B cell (primary cell): Measurements from ENCODE around the gene UTP4. TPM values are rescaled to one million over a fixed set of nuclear protein-coding genes. Genes with fewer than 3 reads are reported as not detected.

Experiments used
- ATAC-seq: fragments of 200-7000 bp; cut with Tn5 transposase; one replicate; pipeline ENCODE4 v1.10.0; 2021; ENCODE audit warnings: low read depth, mild to moderate bottlenecking, moderate number of reproducible peaks, moderate library complexity
- CTCF ChIA-PET: fragments of 350-600 bp; sonication (Branson Sonifier 250); formaldehyde crosslinking; loops from one replicate; lab custom pipeline; 2021; ENCODE audit warnings: antibody characterized with exemption, inconsistent platforms; lab: Charles Lee
- POLR2A ChIA-PET: fragments of 350-600 bp; sonication (Branson Sonifier 250); formaldehyde crosslinking; loops from one replicate; lab custom pipeline; 2021; ENCODE audit warnings: antibody characterized with exemption; lab: Charles Lee
- DNase-seq: peaks from one replicate; pipeline ENCODE4 v3.0.0; 2013
- H2AFZ ChIP-seq: 2 replicates; pipeline ENCODE4 v1.6.1; 2012; ENCODE audit warnings: mild to moderate bottlenecking, low read depth, low read length; ENCODE audit not compliant: insufficient read depth, poor library complexity, severe bottlenecking
- H3K27ac ChIP-seq, 2 donors: 1 replicate in 1 of 2; 2 replicates in 1 of 2; pipeline ENCODE4 v1.5.1; 2012 to 2013; ENCODE audit warnings: low read length in 2 of 2, mild to moderate bottlenecking in 2 of 2, moderate library complexity in 1 of 2
- H3K27me3 ChIP-seq, 4 experiments: fragments of 200-600 bp in 1 of 4; sonication (generic) in 1 of 4; replicated peaks in 1 of 4; 1 replicate in 2 of 4; 2 replicates in 2 of 4; pipeline versions ENCODE4 v1.6.1 to v1.7.0; 2013 to 2016; ENCODE audit warnings: low read length in 3 of 4, mild to moderate bottlenecking in 2 of 4, mixed read lengths in 1 of 4, moderate library complexity in 1 of 4; ENCODE audit not compliant: insufficient read depth in 4 of 4, control insufficient read depth in 3 of 4; ENCODE audit errors: control extremely low read depth in 1 of 4
- H3K36me3 ChIP-seq, 2 experiments: replicated peaks in 1 of 2; 1 replicate in 1 of 2; 2 replicates in 1 of 2; pipeline versions ENCODE4 v1.6.1 to v1.7.1; 2013; ENCODE audit warnings: low read length in 1 of 2; ENCODE audit not compliant: insufficient read depth in 2 of 2, control insufficient read depth in 1 of 2; ENCODE audit errors: control extremely low read depth in 1 of 2, extremely low read depth in 1 of 2
- H3K4me1 ChIP-seq, 2 donors: fragments of 200-600 bp in 1 of 2; sonication (generic) in 1 of 2; 1 replicate in 1 of 2; 2 replicates in 1 of 2; pipeline versions ENCODE4 v1.5.1 to v1.6.1; 2013 to 2017; ENCODE audit warnings: low read length in 2 of 2; ENCODE audit not compliant: control insufficient read depth in 2 of 2, insufficient read depth in 2 of 2
- H3K4me2 ChIP-seq: replicated peaks from 2 replicates; pipeline ENCODE3; 2012; ENCODE audit warnings: mild to moderate bottlenecking, low read depth, low read length; ENCODE audit not compliant: poor library complexity, severe bottlenecking
- H3K4me3 ChIP-seq, 5 experiments: fragments of 200-600 bp in 1 of 5; sonication (generic) in 1 of 5; 1 replicate in 3 of 5; 2 replicates in 2 of 5; pipeline versions ENCODE4 v1.5.1 to v1.7.0; 2011 to 2016; ENCODE audit warnings: low read length in 4 of 5, mild to moderate bottlenecking in 4 of 5, low read depth in 2 of 5, control low read depth in 1 of 5, moderate library complexity in 1 of 5; ENCODE audit not compliant: insufficient read depth in 1 of 5; ENCODE audit errors: control extremely low read depth in 1 of 5, extremely low read depth in 1 of 5
- H3K79me2 ChIP-seq: fragments of 200-600 bp; sonication (generic); one replicate; pipeline ENCODE4 v1.6.0; 2016; ENCODE audit warnings: low read length; ENCODE audit not compliant: control insufficient read depth, insufficient read depth
- H3K9ac ChIP-seq: fragments of 200-600 bp; sonication (generic); 2 replicates; pipeline ENCODE4 v1.6.1; 2017; ENCODE audit warnings: mild to moderate bottlenecking, low read length, moderate library complexity
- H3K9me3 ChIP-seq, 3 donors: one replicate each; pipeline versions ENCODE4 v1.6.1 to v1.7.1; 2013; ENCODE audit warnings: low read length in 2 of 3; ENCODE audit not compliant: control insufficient read depth in 2 of 3, insufficient read depth in 1 of 3; ENCODE audit errors: control extremely low read depth in 1 of 3
- H4K20me1 ChIP-seq: 2 replicates; pipeline ENCODE4 v1.6.0; 2012; ENCODE audit warnings: mild to moderate bottlenecking, low read length; ENCODE audit not compliant: insufficient read depth, control insufficient read depth, poor library complexity, severe bottlenecking
- H3K27ac Mint-ChIP-seq: one replicate; pipeline ENCODE4 v1.8.0; 2021; ENCODE audit warnings: mixed read lengths
- H3K27me3 Mint-ChIP-seq: one replicate; pipeline ENCODE4 v1.8.0; 2021; ENCODE audit warnings: mixed read lengths
- H3K4me1 Mint-ChIP-seq: one replicate; pipeline ENCODE4 v1.8.0; 2021; ENCODE audit warnings: mixed read lengths
- H3K4me3 Mint-ChIP-seq: one replicate; pipeline ENCODE4 v1.8.0; 2021; ENCODE audit warnings: mixed read lengths
- H3K9me3 Mint-ChIP-seq: one replicate; pipeline ENCODE4 v1.8.0; 2022; ENCODE audit warnings: mixed read lengths; ENCODE audit not compliant: insufficient read depth
- CTCF ChIP-seq: fragments of 200-600 bp; IDR thresholded peaks from one replicate; pipeline ENCODE4 v1.8.0; 2022; ENCODE audit warnings: antibody characterized with exemption, mild to moderate bottlenecking
- EZH2 ChIP-seq: IDR thresholded peaks from 2 replicates; pipeline ENCODE4 v1.6.1; 2012; ENCODE audit warnings: borderline replicate concordance, low read depth, mild to moderate bottlenecking, moderate library complexity, low read length; ENCODE audit not compliant: insufficient read depth, poor library complexity, severe bottlenecking
- WGBS: methylation state at CpG from one replicate; pipeline ENCODE4 v1.1.5; 2013; ENCODE audit warnings: missing lambda C conversion rate; ENCODE audit not compliant: insufficient coverage; 5-methylcytosine and 5-hydroxymethylcytosine counted together
- intact Hi-C: fragments of 100-400 bp; cut with micrococcal nuclease; formaldehyde crosslinking; loops from one replicate; pipeline ENCODE4 v1.10.0; 2022
- polyA plus RNA-seq: library from polyadenylated mRNA; depleted of rRNA; stranded (reverse); fragments of >200 nt; gene quantifications from 2 replicates; pipeline ENCODE4 v1.2.3, GENCODE V29; 2012
- total RNA-seq, 2 donors: library from RNA; stranded (reverse); fragments of 120-200 nt in 1 of 2; gene quantifications; 1 replicate in 1 of 2; 2 replicates in 1 of 2; pipeline versions ENCODE4 v1.2.3 to v1.2.4, GENCODE V29; 2013 to 2022

UTP4 gene
- total and polyA plus RNA-seq, 2 donors (not counting 1 experiment from before 2014, with no cell fraction given) = 24.3 to 30.1 TPM

GRCh38 chr16:69201291-69201690 is 68.8 kb downstream of the UTP4 start:
- WGBS = no CpG with 5 or more reads among the region's 2 CpGs
- Histone ChIP-seq H3K27me3 (no peaks in the 10 kb centered on the region), H2AFZ (no peak overlapping the region), H4K20me1 (peaks cover 5% of the 10 kb centered on the region), H3K36me3 (no peaks in the 10 kb centered on the region), H3K9ac (no peak overlapping the region), H3K27ac (no peak overlapping the region), H3K9me3 (no peaks in the 10 kb centered on the region), H3K4me2 (no peak overlapping the region), H3K79me2 (peaks cover 11% of the 10 kb centered on the region), H3K4me1 (peaks cover 0 to 2% of the 10 kb centered on the region in 2 donors), H3K4me3 (no peak overlapping the region)
- Mint-ChIP-seq H3K27me3 (no peaks in the 10 kb centered on the region), H3K27ac (no peak overlapping the region), H3K9me3 (no peaks in the 10 kb centered on the region), H3K4me3 (no peak overlapping the region), H3K4me1 (peaks cover 12% of the 10 kb centered on the region)
- CTCF ChIA-PET = interaction anchor here (0.6 kb wide), 1 partner anchor 84 kb away, joined by 3 read pairs; no protein-coding TSS in a partner anchor
- no peak for TF ChIP-seq EZH2
- no peak for TF ChIP-seq CTCF
- ATAC-seq (no peak), DNase-seq (no peak)
- intact Hi-C loops = no loop called here
- POLR2A ChIA-PET = no interaction called here

- no peak overlapping the region for H3K27ac ChIP-seq
- no peak overlapping the region for H2AFZ ChIP-seq
- H3K4me3 ChIP-seq = no peak overlapping the region
- peaks cover 12% of the 10 kb centered on the region for H3K4me1 Mint-ChIP-seq
- no peaks in the 10 kb centered on the region for H3K9me3 Mint-ChIP-seq
- H3K79me2 ChIP-seq = peaks cover 11% of the 10 kb centered on the region
- H3K27me3 Mint-ChIP-seq = no peaks in the 10 kb centered on the region
- H3K27me3 ChIP-seq = no peaks in the 10 kb centered on the region
- no peak overlapping the region for H3K9ac ChIP-seq
- H3K27ac Mint-ChIP-seq = no peak overlapping the region
- ChIA-PET POLR2A (no interaction called here), CTCF (no interaction called here)
- no peak overlapping the region for H3K4me3 Mint-ChIP-seq
- peaks cover 5% of the 10 kb centered on the region for H4K20me1 ChIP-seq
- intact Hi-C loops = no loop called here
- no peak for DNase-seq
- WGBS = 100% methylated on average over 1 of the region's 2 CpGs
- peaks cover 0 to 2% of the 10 kb centered on the region in 2 donors for H3K4me1 ChIP-seq
- ATAC-seq = no peak
- H3K36me3 ChIP-seq = no peaks in the 10 kb centered on the region
- TF ChIP-seq EZH2 (no peak), CTCF (no peak)
- H3K4me2 ChIP-seq = no peak overlapping the region
- no peaks in the 10 kb centered on the region for H3K9me3 ChIP-seq
Observed at GRCh38 chr16:69201787-69202186, 69.3 kb downstream of the UTP4 start.
